Measurements from ENCODE around the gene SLC35F3. TPM values are rescaled to one million over a fixed set of nuclear protein-coding genes. Genes with fewer than 3 reads are reported as not detected.

Gene SLC35F3
- total RNA-seq, 1 experiment from 2014 or later: 19.1 TPM

- H3K4me1 ChIP-seq (ENCODE audit: control insufficient read depth, insufficient read depth, low read length): no peaks in the 10 kb centered on the region
- no peak overlapping the region for H3K27ac ChIP-seq (ENCODE audit: low read length)
- no peaks in the 10 kb centered on the region for H3K36me3 ChIP-seq (ENCODE audit: control insufficient read depth, insufficient read depth, low read length)
- DNase-seq (ENCODE audit: low read depth, low spot score) (no peak), ATAC-seq (no peak)
- intact Hi-C loops (cut with micrococcal nuclease; ENCODE audit: unreplicated experiment): no loop called here
- H3K27me3 ChIP-seq (ENCODE audit: control insufficient read depth, insufficient read depth, low read length): peaks cover 32% of the 10 kb centered on the region
- POLR2A ChIA-PET: no interaction called here
- no TSS peak for BruUV-seq (replicated peaks)
- in situ Hi-C loops (cut with HindIII; ENCODE audit: low pct_unique_long_range_greater_than_20kb, low sequenced_read_pairs): no loop called here
- TF ChIP-seq TCF7L2 (IDR thresholded peaks at IDR 0.05; ENCODE audit: low read depth, low read length): no peak
- no peak for TF ChIP-seq CTCF (IDR thresholded peaks at IDR 0.05)
- TF ChIP-seq SIN3A (IDR thresholded peaks at IDR 0.05; ENCODE audit: borderline replicate concordance, insufficient read depth, low read depth, low read length): no peak
- TF ChIP-seq POLR2AphosphoS5 (IDR thresholded peaks at IDR 0.05; ENCODE audit: low read depth, low read length): no peak
- no peak for TF ChIP-seq REST (IDR thresholded peaks at IDR 0.05; ENCODE audit: insufficient read depth in 1 of 2, low read depth in 2 of 2, low read length in 1 of 2)
- H3K9me3 ChIP-seq (ENCODE audit: control insufficient read depth, insufficient read depth, low read depth, low read length): no peaks in the 10 kb centered on the region
- H3K4me3 ChIP-seq (ENCODE audit: low read depth in 2 of 2, low read length in 2 of 2): no peak overlapping the region
- CTCF ChIA-PET: no interaction called here
Observed at GRCh38 chr1:233879841-233880240, 24.6 kb upstream of the SLC35F3 start.

GRCh38 chr1:233883671-233884070, 20.8 kb upstream of the SLC35F3 start:
- DNase-seq (ENCODE audit: low read depth, low spot score) (no peak), ATAC-seq (no peak)
- Histone ChIP-seq H3K27ac (ENCODE audit: low read length) (no peak overlapping the region), H3K9me3 (ENCODE audit: control insufficient read depth, insufficient read depth, low read depth, low read length) (no peaks in the 10 kb centered on the region), H3K27me3 (ENCODE audit: control insufficient read depth, insufficient read depth, low read length) (peaks cover 30% of the 10 kb centered on the region), H3K4me1 (ENCODE audit: control insufficient read depth, insufficient read depth, low read length) (no peaks in the 10 kb centered on the region), H3K4me3 (ENCODE audit: low read depth in 2 of 2, low read length in 2 of 2) (no peak overlapping the region), H3K36me3 (ENCODE audit: control insufficient read depth, insufficient read depth, low read length) (no peaks in the 10 kb centered on the region)
- ChIA-PET POLR2A (no interaction called here), CTCF (no interaction called here)
- BruUV-seq (replicated peaks): no TSS peak
- no peak for TF ChIP-seq SIN3A (IDR thresholded peaks at IDR 0.05; ENCODE audit: borderline replicate concordance, insufficient read depth, low read depth, low read length)
- no peak for TF ChIP-seq CTCF (IDR thresholded peaks at IDR 0.05)
- TF ChIP-seq TCF7L2 (IDR thresholded peaks at IDR 0.05; ENCODE audit: low read depth, low read length): no peak
- no peak for TF ChIP-seq POLR2AphosphoS5 (IDR thresholded peaks at IDR 0.05; ENCODE audit: low read depth, low read length)
- in situ Hi-C loops (cut with HindIII; ENCODE audit: low pct_unique_long_range_greater_than_20kb, low sequenced_read_pairs) (no loop called here), intact Hi-C loops (cut with micrococcal nuclease; ENCODE audit: unreplicated experiment) (no loop called here)
